HepG2 (cell line): ENCODE results near the gene LAMTOR2. TPM values are rescaled to one million over a fixed set of nuclear protein-coding genes. Genes with fewer than 3 reads are reported as not detected.

Experiments used
- AKNA ChIP-seq: sonication (generic); formaldehyde crosslinking; IDR thresholded peaks from 2 replicates; pipeline ENCODE4 v1.4.0; 2020; ENCODE audit warnings: missing genetic modification reagents, borderline replicate concordance
- CBX1 ChIP-seq: IDR thresholded peaks from one replicate; pipeline ENCODE4 v1.6.1; 2016; ENCODE audit warnings: antibody characterized with exemption, low read depth
- CCDC6 ChIP-seq: sonication (generic); formaldehyde crosslinking; IDR thresholded peaks from 2 replicates; pipeline ENCODE4 v1.8.1; 2022; ENCODE audit warnings: mild to moderate bottlenecking, missing genetic modification reagents, moderate library complexity
- ELF1 ChIP-seq: sonication (generic); formaldehyde crosslinking; IDR thresholded peaks from 2 replicates; pipeline ENCODE4 v1.4.0; 2020; ENCODE audit warnings: missing genetic modification reagents
- JUN ChIP-seq: sonication (generic); formaldehyde crosslinking; IDR thresholded peaks from 2 replicates; pipeline ENCODE4 v1.4.0; 2020; ENCODE audit warnings: mild to moderate bottlenecking, missing genetic modification reagents
- RBM39 ChIP-seq: fragments of 200-400 bp; formaldehyde crosslinking; IDR thresholded peaks from one replicate; pipeline ENCODE4 v1.6.1; 2018; ENCODE audit warnings: antibody characterized with exemption, mild to moderate bottlenecking, low read depth, low read length; ENCODE audit not compliant: poor library complexity, severe bottlenecking
- SAP130 ChIP-seq: IDR thresholded peaks from 2 replicates; pipeline ENCODE4 v1.6.1; 2016; ENCODE audit warnings: low read depth
- SIX4 ChIP-seq: sonication (generic); formaldehyde crosslinking; IDR thresholded peaks from 2 replicates; pipeline ENCODE4 v1.4.0; 2020; ENCODE audit warnings: missing genetic modification reagents
- SRSF4 ChIP-seq: fragments of 200-400 bp; formaldehyde crosslinking; IDR thresholded peaks from one replicate; pipeline ENCODE4 v1.6.1; 2018; ENCODE audit warnings: mild to moderate bottlenecking, low read depth, low read length, moderate library complexity; ENCODE audit not compliant: poor library complexity, severe bottlenecking
- TCF7 ChIP-seq: sonication (generic); IDR thresholded peaks from 2 replicates; pipeline ENCODE4 v1.6.1; 2016; ENCODE audit warnings: antibody characterized with exemption, low read depth
- U2AF1 ChIP-seq: fragments of 200-400 bp; formaldehyde crosslinking; optimal IDR thresholded peaks from 2 replicates; pipeline ENCODE3; 2017; ENCODE audit warnings: mild to moderate bottlenecking, low read depth, low read length
- ZBTB46 ChIP-seq: sonication (generic); formaldehyde crosslinking; IDR thresholded peaks from 2 replicates; pipeline ENCODE4 v1.4.0; 2020; ENCODE audit warnings: mild to moderate bottlenecking, missing genetic modification reagents, borderline replicate concordance
- ZNF383 ChIP-seq: sonication (generic); formaldehyde crosslinking; IDR thresholded peaks from 2 replicates; pipeline ENCODE4 v1.4.0; 2020; ENCODE audit warnings: missing genetic modification reagents, mild to moderate bottlenecking, borderline replicate concordance
- ZNF513 ChIP-seq: sonication (generic); formaldehyde crosslinking; conservative IDR thresholded peaks from 2 replicates; pipeline ENCODE4 v1.5.0; 2020; ENCODE audit warnings: missing genetic modification reagents
- ZNF556 ChIP-seq: sonication (generic); formaldehyde crosslinking; IDR thresholded peaks from 2 replicates; pipeline ENCODE4 v1.4.0; 2020; ENCODE audit warnings: mild to moderate bottlenecking, missing genetic modification reagents, borderline replicate concordance
- ZXDC ChIP-seq: sonication (generic); formaldehyde crosslinking; IDR thresholded peaks from 2 replicates; pipeline ENCODE4 v1.5.0; 2020; ENCODE audit warnings: mild to moderate bottlenecking, missing genetic modification reagents
- polyA plus RNA-seq, 8 experiments: library from polyadenylated mRNA; depleted of rRNA in 3 of 8; stranded (reverse) in 7 of 8; unstranded in 1 of 8; fragments of >200 nt; fragmentation: Illumina TruSeq in 4 of 8; extraction: Trizol in 4 of 8; gene quantifications; 2 replicates each; pipeline versions ENCODE4 v1.2.1 to v1.2.3, GENCODE V29; 2011 to 2016; ENCODE audit warnings: low read depth in 4 of 8, missing spikeins in 1 of 8, mixed read lengths in 1 of 8; ENCODE audit not compliant: insufficient read depth in 1 of 8
- total RNA-seq, 5 experiments: library from RNA; depleted of rRNA; stranded (reverse); fragments of >200 nt; fragmentation: Illumina TruSeq; extraction: Trizol; gene quantifications; 2 replicates each; pipeline ENCODE4 v1.2.3, GENCODE V29; 2016; ENCODE audit warnings: low read depth in 1 of 5

The LAMTOR2 gene
- total and polyA plus RNA-seq, 2 of the 13 experiments (the other 11 are each of a cell fraction or from before 2014, with no cell fraction given) = 36.5 to 66.4 TPM

DNA sequence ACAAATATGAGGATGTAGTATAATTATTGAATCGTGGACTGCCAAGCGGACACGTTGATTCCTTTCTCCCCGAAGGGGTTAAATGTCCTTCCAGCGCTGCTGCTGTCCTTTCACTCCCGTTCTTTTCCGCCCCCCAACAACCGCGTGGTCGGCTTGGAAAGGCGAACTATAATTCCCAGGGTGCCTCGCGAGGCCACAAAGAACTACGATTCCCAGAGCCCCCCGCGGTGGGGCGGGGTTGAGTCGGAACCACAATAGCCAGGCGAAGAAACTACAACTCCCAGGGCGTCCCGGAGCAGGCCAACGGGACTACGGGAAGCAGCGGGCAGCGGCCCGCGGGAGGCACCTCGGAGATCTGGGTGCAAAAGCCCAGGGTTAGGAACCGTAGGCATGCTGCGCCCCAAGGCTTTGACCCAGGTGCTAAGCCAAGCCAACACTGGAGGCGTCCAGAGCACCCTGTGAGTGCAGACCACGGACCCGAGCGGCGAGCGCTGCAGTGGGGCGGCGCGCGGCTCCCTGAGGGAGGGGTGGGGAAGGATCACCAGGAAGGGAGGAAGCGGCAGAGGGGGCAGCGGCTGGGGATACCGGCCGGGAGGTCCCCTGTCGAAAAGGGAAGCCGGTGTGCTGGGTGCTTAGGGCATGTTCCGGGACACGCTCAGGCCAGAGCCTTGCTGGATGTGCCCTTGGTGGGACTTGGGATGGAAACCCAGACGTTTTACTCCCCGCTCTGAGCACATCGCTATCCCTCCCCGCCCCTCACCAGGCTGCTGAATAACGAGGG, at the start of gene LAMTOR2 (continued):
- TF ChIP-seq SRSF4 = no peak
- TF ChIP-seq CBX1 = no peak
- TF ChIP-seq ZNF513 = 0 out of 2 replicates have a peak, but pooled peaks have one; percentile 41
- TF ChIP-seq U2AF1 = peak; percentile 76
- peak; percentile 56; the same call in 1 of the 2 replicates for TF ChIP-seq SIX4 (CRISPR knock-in tag)
- TF ChIP-seq AKNA (CRISPR knock-in tag) = no peak
- TF ChIP-seq JUN (CRISPR knock-in tag) = peak; percentile 68; the same call in 1 of the 2 replicates
- TF ChIP-seq ZXDC (CRISPR knock-in tag) = no peak
- TF ChIP-seq CCDC6 = peak; percentile 45; the same call in 1 of the 2 replicates
- peak; percentile 91 for TF ChIP-seq SAP130 (CRISPR knock-in tag)
- TF ChIP-seq TCF7 = peak; percentile 19; the same call in 1 of the 2 replicates
- TF ChIP-seq ZNF383 (CRISPR knock-in tag) = peak; percentile 90; the same call in 1 of the 2 replicates
- TF ChIP-seq ELF1 (CRISPR knock-in tag) = peak; percentile 96
- peak; percentile 12; the same call in 1 of the 2 replicates for TF ChIP-seq ZNF556 (CRISPR knock-in tag)
- TF ChIP-seq ZBTB46 = peak; percentile 82; the same call in 1 of the 2 replicates
- peak; percentile 71 for TF ChIP-seq RBM39
